Astrocyte (in vitro differentiated cells and primary cell): ENCODE results near the gene PAFAH1B1. TPM values are rescaled to one million over a fixed set of nuclear protein-coding genes. Genes with fewer than 3 reads are reported as not detected.
A peak's percentile ranks its signal among the peaks of the same experiment; 100 is the strongest.

Source experiments
- DNase-seq: peaks from one replicate; pipeline ENCODE4 v3.0.0-alpha.2; 2010; ENCODE audit warnings: low read depth
- FAIRE-seq: peaks from 2 replicates; lab custom pipeline; 2011; peaks lifted over from hg19 to GRCh38; lab: Jason Lieb, UNC
- H2AFZ ChIP-seq: 2 replicates; pipeline ENCODE4 v1.6.0; 2012; ENCODE audit warnings: low read depth, low read length, inconsistent platforms
- H3K27ac ChIP-seq: 2 replicates; pipeline ENCODE4 v1.5.1; 2011; ENCODE audit warnings: low read depth, low read length, inconsistent platforms
- H3K27me3 ChIP-seq: 2 replicates; pipeline ENCODE4 v1.6.0; 2011; ENCODE audit warnings: low read length, inconsistent platforms; ENCODE audit not compliant: insufficient read depth
- H3K36me3 ChIP-seq: 2 replicates; pipeline ENCODE4 v1.5.1; 2011; ENCODE audit warnings: low read length, inconsistent platforms; ENCODE audit not compliant: insufficient read depth
- H3K4me1 ChIP-seq: 2 replicates; pipeline ENCODE4 v1.5.1; 2011; ENCODE audit warnings: low read length, inconsistent platforms; ENCODE audit not compliant: insufficient read depth
- H3K4me2 ChIP-seq: 2 replicates; pipeline ENCODE4 v1.6.0; 2012; ENCODE audit warnings: low read length, inconsistent platforms
- H3K4me3 ChIP-seq: 2 replicates; pipeline ENCODE4 v1.5.1; 2011; ENCODE audit warnings: low read depth, mild to moderate bottlenecking, low read length, inconsistent platforms; ENCODE audit not compliant: insufficient read depth
- H3K79me2 ChIP-seq: 2 replicates; pipeline ENCODE4 v1.6.0; 2012; ENCODE audit warnings: mild to moderate bottlenecking, low read length, inconsistent platforms; ENCODE audit not compliant: insufficient read depth
- H3K9ac ChIP-seq: 2 replicates; pipeline ENCODE4 v1.6.0; 2012; ENCODE audit warnings: mild to moderate bottlenecking, low read length, inconsistent platforms
- H3K9me3 ChIP-seq: 2 replicates; pipeline ENCODE4 v1.5.1; 2012; ENCODE audit warnings: low read depth, mild to moderate bottlenecking, low read length, inconsistent platforms; ENCODE audit not compliant: insufficient read depth
- H4K20me1 ChIP-seq: 2 replicates; pipeline ENCODE4 v1.6.0; 2012; ENCODE audit warnings: low read length, inconsistent platforms; ENCODE audit not compliant: insufficient read depth
- H3K27ac Mint-ChIP-seq: one replicate; pipeline ENCODE4 v1.8.0; 2021; ENCODE audit warnings: mild to moderate bottlenecking, mixed read lengths; ENCODE audit not compliant: unreplicated experiment
- H3K27me3 Mint-ChIP-seq: one replicate; pipeline ENCODE4 v1.8.0; 2021; ENCODE audit warnings: low read depth, mixed read lengths; ENCODE audit not compliant: unreplicated experiment
- H3K36me3 Mint-ChIP-seq: one replicate; pipeline ENCODE4 v1.8.0; 2021; ENCODE audit warnings: low read depth, mixed read lengths; ENCODE audit not compliant: unreplicated experiment
- H3K4me1 Mint-ChIP-seq: one replicate; pipeline ENCODE4 v1.8.0; 2021; ENCODE audit warnings: low read depth, mixed read lengths; ENCODE audit not compliant: unreplicated experiment
- H3K4me3 Mint-ChIP-seq: one replicate; pipeline ENCODE4 v1.8.0; 2021; ENCODE audit warnings: mild to moderate bottlenecking, moderate library complexity, mixed read lengths; ENCODE audit not compliant: unreplicated experiment
- H3K9me3 Mint-ChIP-seq: one replicate; pipeline ENCODE4 v1.8.0; 2021; ENCODE audit warnings: mild to moderate bottlenecking, mixed read lengths; ENCODE audit not compliant: unreplicated experiment
- CTCF ChIP-seq: IDR thresholded peaks from 2 replicates; pipeline ENCODE4 v1.5.1; 2011; ENCODE audit warnings: low read depth, mild to moderate bottlenecking, inconsistent platforms, low read length, moderate library complexity; ENCODE audit not compliant: insufficient read depth
- EZH2 ChIP-seq: IDR thresholded peaks from 2 replicates; pipeline ENCODE4 v1.6.1; 2012; ENCODE audit warnings: mild to moderate bottlenecking, low read length, inconsistent platforms; ENCODE audit not compliant: insufficient read depth
- total RNA-seq: library from RNA; stranded (reverse); gene quantifications from 2 replicates; pipeline ENCODE4 v1.2.1, GENCODE V29; 2021

PAFAH1B1 gene
- total RNA-seq, 1 donor from 2014 or later, result 195 TPM

GRCh38 chr17:2724784-2725164 lies 131.3 kb downstream of the PAFAH1B1 start:
- Histone ChIP-seq H4K20me1 (no peaks in the 10 kb centered on the region), H2AFZ (peak overlapping the region; percentile 52), H3K27me3 (peaks cover 21% of the 10 kb centered on the region), H3K9ac (no peak overlapping the region), H3K36me3 (no peaks in the 10 kb centered on the region), H3K4me1 (no peaks in the 10 kb centered on the region), H3K4me2 (peak overlapping the region; percentile 41), H3K79me2 (no peaks in the 10 kb centered on the region), H3K27ac (no peak overlapping the region), H3K4me3 (no peak overlapping the region), H3K9me3 (no peaks in the 10 kb centered on the region)
- TF ChIP-seq EZH2, result peak; percentile 47
- no peak for TF ChIP-seq CTCF
- no peaks in the 10 kb centered on the region for H3K4me1 Mint-ChIP-seq
- FAIRE-seq, result no peak
- H3K27me3 Mint-ChIP-seq, result peaks cover 43% of the 10 kb centered on the region
- no peak overlapping the region for H3K4me3 Mint-ChIP-seq
- peak; percentile 13 for DNase-seq
- no peaks in the 10 kb centered on the region for H3K36me3 Mint-ChIP-seq
- no peak overlapping the region for H3K27ac Mint-ChIP-seq
- H3K9me3 Mint-ChIP-seq, result no peaks in the 10 kb centered on the region

GRCh38 chr17:2730764-2731353 lies 137.4 kb downstream of the PAFAH1B1 start:
- DNase-seq (no peak), FAIRE-seq (no peak)
- Histone ChIP-seq H3K27ac (no peak overlapping the region), H3K79me2 (no peaks in the 10 kb centered on the region), H3K9me3 (no peaks in the 10 kb centered on the region), H2AFZ (no peak overlapping the region), H3K4me2 (no peak overlapping the region), H3K27me3 (peaks cover 12% of the 10 kb centered on the region), H3K4me3 (no peak overlapping the region), H3K4me1 (no peaks in the 10 kb centered on the region), H3K9ac (no peak overlapping the region), H3K36me3 (no peaks in the 10 kb centered on the region), H4K20me1 (no peaks in the 10 kb centered on the region)
- H3K27ac Mint-ChIP-seq, result no peak overlapping the region
- TF ChIP-seq CTCF, result no peak
- no peak for TF ChIP-seq EZH2
- peaks cover 24% of the 10 kb centered on the region for H3K27me3 Mint-ChIP-seq
- H3K4me3 Mint-ChIP-seq, result no peak overlapping the region
- H3K4me1 Mint-ChIP-seq, result no peaks in the 10 kb centered on the region
- no peaks in the 10 kb centered on the region for H3K36me3 Mint-ChIP-seq
- no peaks in the 10 kb centered on the region for H3K9me3 Mint-ChIP-seq

- DNase-seq (no peak), FAIRE-seq (no peak)
- Histone ChIP-seq H3K4me2 (no peak overlapping the region), H3K79me2 (no peaks in the 10 kb centered on the region), H4K20me1 (no peaks in the 10 kb centered on the region), H3K27ac (no peak overlapping the region), H3K4me3 (no peak overlapping the region), H2AFZ (no peak overlapping the region), H3K9me3 (no peaks in the 10 kb centered on the region), H3K9ac (no peak overlapping the region), H3K4me1 (no peaks in the 10 kb centered on the region), H3K27me3 (peaks cover 12% of the 10 kb centered on the region), H3K36me3 (no peaks in the 10 kb centered on the region)
- H3K27ac Mint-ChIP-seq, result no peak overlapping the region
- peaks cover 23% of the 10 kb centered on the region for H3K27me3 Mint-ChIP-seq
- no peaks in the 10 kb centered on the region for H3K4me1 Mint-ChIP-seq
- H3K9me3 Mint-ChIP-seq, result no peaks in the 10 kb centered on the region
- peak overlapping the region; percentile 20 for H3K4me3 Mint-ChIP-seq
- TF ChIP-seq CTCF (no peak), EZH2 (no peak)
- no peaks in the 10 kb centered on the region for H3K36me3 Mint-ChIP-seq
Observed at GRCh38 chr17:2731807-2732206, 138.4 kb downstream of the PAFAH1B1 start.
